GM12873 (cell line): ENCODE data around the gene CKLF.

Experiments used
- TF ChIP-seq, protein P1 (sequence below): IDR thresholded peaks from 2 replicates; pipeline ENCODE4 v1.5.1; 2012; ENCODE audit warnings: low read depth, mild to moderate bottlenecking, moderate library complexity, low read length, control low read depth; ENCODE audit not compliant: insufficient read depth; ENCODE audit errors: missing control alignments

The CKLF gene

GRCh38 chr16:66541388-66542355 is 10.7 kb upstream of the CKLF start:
- TF ChIP-seq, protein P1, sequence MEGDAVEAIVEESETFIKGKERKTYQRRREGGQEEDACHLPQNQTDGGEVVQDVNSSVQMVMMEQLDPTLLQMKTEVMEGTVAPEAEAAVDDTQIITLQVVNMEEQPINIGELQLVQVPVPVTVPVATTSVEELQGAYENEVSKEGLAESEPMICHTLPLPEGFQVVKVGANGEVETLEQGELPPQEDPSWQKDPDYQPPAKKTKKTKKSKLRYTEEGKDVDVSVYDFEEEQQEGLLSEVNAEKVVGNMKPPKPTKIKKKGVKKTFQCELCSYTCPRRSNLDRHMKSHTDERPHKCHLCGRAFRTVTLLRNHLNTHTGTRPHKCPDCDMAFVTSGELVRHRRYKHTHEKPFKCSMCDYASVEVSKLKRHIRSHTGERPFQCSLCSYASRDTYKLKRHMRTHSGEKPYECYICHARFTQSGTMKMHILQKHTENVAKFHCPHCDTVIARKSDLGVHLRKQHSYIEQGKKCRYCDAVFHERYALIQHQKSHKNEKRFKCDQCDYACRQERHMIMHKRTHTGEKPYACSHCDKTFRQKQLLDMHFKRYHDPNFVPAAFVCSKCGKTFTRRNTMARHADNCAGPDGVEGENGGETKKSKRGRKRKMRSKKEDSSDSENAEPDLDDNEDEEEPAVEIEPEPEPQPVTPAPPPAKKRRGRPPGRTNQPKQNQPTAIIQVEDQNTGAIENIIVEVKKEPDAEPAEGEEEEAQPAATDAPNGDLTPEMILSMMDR = no peak

DNA sequence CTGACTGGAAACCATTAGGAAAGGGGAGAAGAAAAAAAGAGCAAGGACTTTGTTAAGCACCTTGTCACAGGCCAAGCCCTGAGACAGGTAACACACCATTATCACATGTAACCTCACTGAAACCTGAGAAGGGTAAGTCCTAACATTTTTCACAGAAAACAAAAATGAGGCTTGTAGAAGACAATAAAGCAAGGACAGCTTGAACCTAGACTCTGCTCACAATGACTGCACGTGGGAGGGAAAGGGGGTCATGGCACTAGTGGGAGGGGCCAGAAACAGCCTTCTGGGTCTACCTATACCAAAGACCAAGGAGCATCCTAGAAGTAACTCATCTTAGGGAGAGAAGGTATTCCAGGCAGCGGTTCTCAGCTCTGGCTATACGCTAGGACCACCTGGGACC is 10.0 kb upstream of the CKLF start:
- TF ChIP-seq, protein P1 = no peak

DNA sequence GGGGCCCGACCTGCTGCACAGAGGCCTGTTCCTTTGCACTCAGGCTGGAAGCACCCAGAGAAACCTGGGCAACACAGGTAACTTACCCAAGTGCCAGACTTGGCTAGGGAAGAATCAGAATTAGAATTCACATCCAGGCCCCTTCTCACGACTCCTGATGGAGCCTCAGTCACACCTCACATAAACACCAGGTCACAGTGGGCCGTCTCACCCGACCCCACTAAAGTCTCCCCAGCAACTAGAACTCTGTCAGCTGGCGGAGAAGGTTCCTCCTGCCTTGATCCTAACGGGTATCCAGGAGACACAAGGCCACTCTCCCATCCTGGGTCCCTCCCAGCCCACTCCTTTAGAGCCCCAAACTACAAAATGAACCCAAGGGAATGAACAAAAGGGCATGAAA is 8.8 kb upstream of the CKLF start:
- TF ChIP-seq, protein P1 = no peak

- TF ChIP-seq, protein P1 = no peak
These were observed 8.2 kb upstream of the CKLF start for GRCh38 chr16:66544016-66544757.

GRCh38 chr16:66547101-66547989 is 5.0 kb upstream of the CKLF start:
- TF ChIP-seq, protein P1 = no peak

DNA sequence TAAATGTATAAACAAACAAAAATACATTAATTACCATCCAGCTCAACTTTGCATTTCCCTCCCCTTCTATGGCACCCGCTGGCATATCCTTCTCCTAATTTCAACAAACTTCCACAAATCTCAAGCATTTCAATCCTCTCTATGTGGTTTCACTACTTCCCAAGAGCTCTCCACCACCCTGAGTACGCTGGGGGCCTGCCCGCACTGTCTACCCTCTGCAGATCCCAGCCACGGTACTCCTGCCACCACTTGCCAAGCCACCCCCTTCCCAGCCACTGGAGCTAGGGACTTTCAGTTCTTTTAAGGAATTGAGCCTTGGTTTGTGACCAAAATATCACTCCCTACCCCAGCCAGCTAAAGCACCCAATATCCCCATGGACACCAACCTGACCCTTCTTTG is 4.3 kb upstream of the CKLF start:
- TF ChIP-seq, protein P1 = no peak
